ENCODE data around the gene CAMK1D. TPM values are rescaled to one million over a fixed set of nuclear protein-coding genes. Genes with fewer than 3 reads are reported as not detected.

Gene CAMK1D
- polyA plus RNA-seq, 2 of the 4 experiments (the other 2 are of a cell fraction), result 6.6 to 12.5 TPM

GRCh38 chr10:12594448-12594944 is 245.1 kb downstream of the CAMK1D start (continued):
- TF ChIP-seq REST (IDR thresholded peaks at IDR 0.05), result no peak
- TF ChIP-seq KDM1A (IDR thresholded peaks at IDR 0.05; ENCODE audit: low read depth), result no peak

GRCh38 chr10:12595936-12596576 is 246.7 kb downstream of the CAMK1D start:
- H3K4me3 ChIP-seq, result no peak overlapping the region
- H3K4me1 ChIP-seq, result peaks cover 14% of the 10 kb centered on the region
- DNase-seq (ENCODE audit: low read depth in 1 of 2, low spot score in 1 of 2) (no peak), ATAC-seq (no peak), FAIRE-seq (no peak)
- no peak overlapping the region for H3K27ac ChIP-seq
- POLR2A ChIA-PET, result no interaction called here
- H3K4me2 ChIP-seq, result no peak overlapping the region
- TF ChIP-seq RFX5 (IDR thresholded peaks at IDR 0.05), result no peak
- no peak for TF ChIP-seq CHD4 (IDR thresholded peaks at IDR 0.05; ENCODE audit: borderline replicate concordance)
- TF ChIP-seq FOXS1 (CRISPR knock-in tag; IDR thresholded peaks at IDR 0.05), result no peak
- no peak for TF ChIP-seq EHMT2 (IDR thresholded peaks at IDR 0.05; ENCODE audit: low read depth)
- TF ChIP-seq PHF8 (IDR thresholded peaks at IDR 0.05; ENCODE audit: borderline replicate concordance, low read depth), result no peak
- no peak for TF ChIP-seq NR3C1 (IDR thresholded peaks at IDR 0.05)
- TF ChIP-seq CTCF (IDR thresholded peaks at IDR 0.05), result no peak
- no peak for TF ChIP-seq RNF2 (IDR thresholded peaks at IDR 0.05; ENCODE audit: borderline replicate concordance, low read depth)
- TF ChIP-seq ZNF302 (CRISPR knock-in tag; IDR thresholded peaks at IDR 0.05), result no peak
- no peak for TF ChIP-seq KDM5A (IDR thresholded peaks at IDR 0.05)
- no peak for TF ChIP-seq HOXB5 (CRISPR knock-in tag; IDR thresholded peaks at IDR 0.05)
- CTCF ChIA-PET, result no interaction called here
- 93% methylated on average over 2 of the region's 2 CpGs for WGBS (ENCODE audit: missing lambda C conversion rate)
- H3K9me3 ChIP-seq, result 0 out of 3 replicates have a peak, but pooled peaks cover 4% of the 10 kb centered on the region

GRCh38 chr10:12597176-12597575 is 247.8 kb downstream of the CAMK1D start:
- no peak for TF ChIP-seq RARB (CRISPR knock-in tag; IDR thresholded peaks at IDR 0.05)
- no peak for TF ChIP-seq CHD2 (IDR thresholded peaks at IDR 0.05; ENCODE audit: low read length, partially characterized antibody)
- TF ChIP-seq GATA3 (IDR thresholded peaks at IDR 0.05; ENCODE audit: borderline replicate concordance), result no peak
- no peak for TF ChIP-seq E2F6 (IDR thresholded peaks at IDR 0.05; ENCODE audit: borderline replicate concordance, low read depth)
- TF ChIP-seq CEBPB (IDR thresholded peaks at IDR 0.05), result no peak
- TF ChIP-seq ESRRA (IDR thresholded peaks at IDR 0.05; ENCODE audit: borderline replicate concordance, low read length), result no peak
- no peak for TF ChIP-seq SMC3 (IDR thresholded peaks at IDR 0.05)
- TF ChIP-seq CBX2 (IDR thresholded peaks at IDR 0.05; ENCODE audit: borderline replicate concordance, low read depth), result no peak
- TF ChIP-seq HMGXB4 (CRISPR knock-in tag; IDR thresholded peaks at IDR 0.05; ENCODE audit: borderline replicate concordance), result no peak
- no peak for TF ChIP-seq HEYL (CRISPR knock-in tag; IDR thresholded peaks at IDR 0.05)
- H3K4me2 ChIP-seq, result no peak overlapping the region
- ChIA-PET CTCF (interaction anchor here (1.1 to 1.3 kb wide), 2 partner anchors 11 to 331 kb away, joined by 3 to 5 read pairs; no protein-coding TSS in a partner anchor), POLR2A (interaction anchor here (0.6 kb wide), 1 partner anchor 253 kb away, joined by 3 read pairs; no protein-coding TSS in a partner anchor)
- no peak overlapping the region for H3K4me3 ChIP-seq
- H3K27ac ChIP-seq, result no peak overlapping the region
- no peak for DNase-seq (ENCODE audit: low read depth in 1 of 2, low spot score in 1 of 2)
- no peak for FAIRE-seq
- H3K9me3 ChIP-seq, result 0 out of 3 replicates have a peak, but pooled peaks cover 4% of the 10 kb centered on the region
- ATAC-seq, result no peak
- peaks cover 14% of the 10 kb centered on the region for H3K4me1 ChIP-seq
- 88% methylated on average over 6 of the region's 6 CpGs for WGBS (ENCODE audit: missing lambda C conversion rate)
